Measurements from ENCODE around the gene LGR4.

The LGR4 gene

GRCh38 chr11:27427183-27427980 is 45.2 kb downstream of the LGR4 start:
- peak; percentile 68 for DNase-seq (ENCODE audit: low read depth)

- no peak for DNase-seq (ENCODE audit: low read depth)
These were observed 46.8 kb downstream of the LGR4 start for GRCh38 chr11:27425814-27426213.

- DNase-seq (ENCODE audit: low read depth) = peak; percentile 52
These were observed 49.5 kb downstream of the LGR4 start for GRCh38 chr11:27423125-27423524.

- no peak for DNase-seq (ENCODE audit: low read depth)
These were observed 50.6 kb downstream of the LGR4 start for GRCh38 chr11:27421819-27422494.

- DNase-seq (ENCODE audit: low read depth) = no peak
These were observed 51.6 kb downstream of the LGR4 start for GRCh38 chr11:27420722-27421572.

- no peak for DNase-seq (ENCODE audit: low read depth)
These were observed 52.4 kb downstream of the LGR4 start for GRCh38 chr11:27420217-27420616.

GRCh38 chr11:27418356-27418755 is 54.2 kb downstream of the LGR4 start:
- no peak for DNase-seq (ENCODE audit: low read depth)

- DNase-seq (ENCODE audit: low read depth) = no peak
These were observed 55.9 kb downstream of the LGR4 start for GRCh38 chr11:27416568-27417176.

GRCh38 chr11:27414644-27415043 is 57.9 kb downstream of the LGR4 start:
- DNase-seq (ENCODE audit: low read depth) = no peak

- DNase-seq (ENCODE audit: low read depth) = no peak
These were observed 59.4 kb downstream of the LGR4 start for GRCh38 chr11:27413218-27413617.

GRCh38 chr11:27412192-27412691 is 60.3 kb downstream of the LGR4 start:
- no peak for DNase-seq (ENCODE audit: low read depth)

GRCh38 chr11:27411328-27411727 is 61.3 kb downstream of the LGR4 start:
- no peak for DNase-seq (ENCODE audit: low read depth)

- no peak for DNase-seq (ENCODE audit: low read depth)
These were observed 62.3 kb downstream of the LGR4 start for GRCh38 chr11:27410272-27410671.

- DNase-seq (ENCODE audit: low read depth) = no peak
These were observed 62.8 kb downstream of the LGR4 start for GRCh38 chr11:27409742-27410141.

- no peak for DNase-seq (ENCODE audit: low read depth)
These were observed 63.5 kb downstream of the LGR4 start for GRCh38 chr11:27409049-27409448.

GRCh38 chr11:27408246-27408800 is 64.3 kb downstream of the LGR4 start:
- DNase-seq (ENCODE audit: low read depth) = no peak

GRCh38 chr11:27406498-27407354 is 65.9 kb downstream of the LGR4 start:
- no peak for DNase-seq (ENCODE audit: low read depth)

- no peak for DNase-seq (ENCODE audit: low read depth)
These were observed 67.5 kb downstream of the LGR4 start for GRCh38 chr11:27405134-27405533.

GRCh38 chr11:27404427-27404826 is 68.2 kb downstream of the LGR4 start:
- DNase-seq (ENCODE audit: low read depth) = no peak

- no peak for DNase-seq (ENCODE audit: low read depth)
These were observed 69.4 kb downstream of the LGR4 start for GRCh38 chr11:27403195-27403594.

- DNase-seq (ENCODE audit: low read depth) = no peak
These were observed 70.1 kb downstream of the LGR4 start for GRCh38 chr11:27402450-27402849.

All from ELR (cell line).